IMR-90 (cell line): ENCODE measurements around the gene PCBP3.

Source experiments
- BHLHE40 ChIP-seq: fragments of 150-350 bp; IDR thresholded peaks from 2 replicates; pipeline ENCODE4 v1.6.1; 2016; ENCODE audit warnings: mild to moderate bottlenecking, low read depth, low read length
- CHD1 ChIP-seq: IDR thresholded peaks from 2 replicates; pipeline ENCODE4 v1.6.1; 2012; ENCODE audit warnings: low read depth, low read length, improper control_type of control experiment
- MXI1 ChIP-seq: IDR thresholded peaks from 2 replicates; pipeline ENCODE4 v1.6.1; 2012; ENCODE audit warnings: low read depth, mild to moderate bottlenecking, low read length, moderate library complexity, borderline replicate concordance
- POLR2A ChIP-seq: IDR thresholded peaks from 2 replicates; pipeline ENCODE4 v1.6.1; 2012; ENCODE audit warnings: mild to moderate bottlenecking, low read depth, low read length
- RCOR1 ChIP-seq: IDR thresholded peaks from 2 replicates; pipeline ENCODE4 v1.6.1; 2012; ENCODE audit warnings: mild to moderate bottlenecking, low read length, improper control_type of control experiment; ENCODE audit not compliant: insufficient replicate concordance
- RFX5 ChIP-seq: IDR thresholded peaks from 2 replicates; pipeline ENCODE4 v1.8.0; 2012; ENCODE audit warnings: low read depth, mild to moderate bottlenecking, low read length, moderate library complexity
- USF2 ChIP-seq: fragments of 150-350 bp; IDR thresholded peaks from 2 replicates; pipeline ENCODE4 v1.6.1; 2017; ENCODE audit warnings: mild to moderate bottlenecking, antibody characterized with exemption, low read length, low read depth
- TF ChIP-seq, protein P1 (sequence below): conservative IDR thresholded peaks from 2 replicates; pipeline ENCODE4 v1.5.1; 2012; ENCODE audit warnings: mild to moderate bottlenecking, low read depth, low read length, improper control_type of control experiment
- TF ChIP-seq, protein P2 (sequence below): fragments of 150-350 bp; IDR thresholded peaks from 2 replicates; pipeline ENCODE4 v1.6.1; 2016; ENCODE audit warnings: low read depth, mild to moderate bottlenecking, low read length, moderate library complexity, borderline replicate concordance

- TF ChIP-seq, protein P1, sequence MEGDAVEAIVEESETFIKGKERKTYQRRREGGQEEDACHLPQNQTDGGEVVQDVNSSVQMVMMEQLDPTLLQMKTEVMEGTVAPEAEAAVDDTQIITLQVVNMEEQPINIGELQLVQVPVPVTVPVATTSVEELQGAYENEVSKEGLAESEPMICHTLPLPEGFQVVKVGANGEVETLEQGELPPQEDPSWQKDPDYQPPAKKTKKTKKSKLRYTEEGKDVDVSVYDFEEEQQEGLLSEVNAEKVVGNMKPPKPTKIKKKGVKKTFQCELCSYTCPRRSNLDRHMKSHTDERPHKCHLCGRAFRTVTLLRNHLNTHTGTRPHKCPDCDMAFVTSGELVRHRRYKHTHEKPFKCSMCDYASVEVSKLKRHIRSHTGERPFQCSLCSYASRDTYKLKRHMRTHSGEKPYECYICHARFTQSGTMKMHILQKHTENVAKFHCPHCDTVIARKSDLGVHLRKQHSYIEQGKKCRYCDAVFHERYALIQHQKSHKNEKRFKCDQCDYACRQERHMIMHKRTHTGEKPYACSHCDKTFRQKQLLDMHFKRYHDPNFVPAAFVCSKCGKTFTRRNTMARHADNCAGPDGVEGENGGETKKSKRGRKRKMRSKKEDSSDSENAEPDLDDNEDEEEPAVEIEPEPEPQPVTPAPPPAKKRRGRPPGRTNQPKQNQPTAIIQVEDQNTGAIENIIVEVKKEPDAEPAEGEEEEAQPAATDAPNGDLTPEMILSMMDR: no peak
- TF ChIP-seq RFX5 (no peak), POLR2A (no peak), MXI1 (no peak), RCOR1 (no peak), BHLHE40 (no peak), USF2 (no peak), CHD1 (no peak)
- TF ChIP-seq, protein P2, sequence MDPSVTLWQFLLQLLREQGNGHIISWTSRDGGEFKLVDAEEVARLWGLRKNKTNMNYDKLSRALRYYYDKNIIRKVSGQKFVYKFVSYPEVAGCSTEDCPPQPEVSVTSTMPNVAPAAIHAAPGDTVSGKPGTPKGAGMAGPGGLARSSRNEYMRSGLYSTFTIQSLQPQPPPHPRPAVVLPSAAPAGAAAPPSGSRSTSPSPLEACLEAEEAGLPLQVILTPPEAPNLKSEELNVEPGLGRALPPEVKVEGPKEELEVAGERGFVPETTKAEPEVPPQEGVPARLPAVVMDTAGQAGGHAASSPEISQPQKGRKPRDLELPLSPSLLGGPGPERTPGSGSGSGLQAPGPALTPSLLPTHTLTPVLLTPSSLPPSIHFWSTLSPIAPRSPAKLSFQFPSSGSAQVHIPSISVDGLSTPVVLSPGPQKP: no peak
These were observed 55.9 kb downstream of the PCBP3 start for GRCh38 chr21:45699251-45699942.
